IMR-90 (cell line): ENCODE results near the gene PLA2G4C. TPM values are rescaled to one million over a fixed set of nuclear protein-coding genes. Genes with fewer than 3 reads are reported as not detected.

Experiments
- ATAC-seq: fragments of 200-7000 bp; cut with Tn5 transposase; 2 replicates; pipeline ENCODE4 v1.9.1; 2020; ENCODE audit warnings: low read depth, mild to moderate bottlenecking, moderate library complexity
- BruUV-seq: library from RNA; stranded (reverse); fragments of 400-500 nt; replicated peaks from 2 replicates; lab custom pipeline; 2021; lab: Mats Ljungman, UMichigan
- CTCF ChIA-PET: fragments of 300-600 bp; formaldehyde crosslinking; extraction: SDS; loops from one replicate; lab custom pipeline; 2021; ENCODE audit warnings: antibody characterized with exemption; lab: Yijun Ruan, JAX
- POLR2A ChIA-PET: fragments of 300-600 bp; sonication (Branson Sonifier 250); formaldehyde crosslinking; loops from one replicate; lab custom pipeline; 2022; ENCODE audit warnings: antibody characterized with exemption; ENCODE audit not compliant: unreplicated experiment; lab: Charles Lee
- DNase-seq: peaks from one replicate; pipeline ENCODE4 v3.0.0; 2013
- H2AFZ ChIP-seq: replicated peaks from 2 replicates; pipeline ENCODE3; 2013; ENCODE audit warnings: low read length, mild to moderate bottlenecking; ENCODE audit not compliant: poor library complexity
- H2AK5ac ChIP-seq: 2 replicates; pipeline ENCODE4 v1.6.1; 2013; ENCODE audit warnings: low read depth, low read length, inconsistent platforms
- H2AK9ac ChIP-seq: replicated peaks from 2 replicates; pipeline ENCODE3; 2013; ENCODE audit warnings: mild to moderate bottlenecking, low read depth, low read length, moderate library complexity; ENCODE audit not compliant: poor library complexity
- H2BK120ac ChIP-seq: 2 replicates; pipeline ENCODE4 v1.6.1; 2013; ENCODE audit warnings: low read depth, low read length, inconsistent platforms
- H2BK15ac ChIP-seq: 3 replicates; pipeline ENCODE4 v1.6.1; 2013; ENCODE audit warnings: low read depth, low read length, inconsistent platforms
- H2BK20ac ChIP-seq: 2 replicates; pipeline ENCODE4 v1.6.1; 2013; ENCODE audit warnings: low read depth, mild to moderate bottlenecking, inconsistent platforms, low read length, moderate library complexity
- H2BK5ac ChIP-seq: 2 replicates; pipeline ENCODE4 v1.6.1; 2013; ENCODE audit warnings: mild to moderate bottlenecking, low read depth, low read length, inconsistent platforms; ENCODE audit not compliant: poor library complexity, severe bottlenecking
- H3K14ac ChIP-seq: replicated peaks from 2 replicates; pipeline ENCODE4 v1.6.1; 2013; ENCODE audit warnings: low read depth, low read length, inconsistent platforms
- H3K18ac ChIP-seq: 2 replicates; pipeline ENCODE4 v1.6.1; 2013; ENCODE audit warnings: low read depth, low read length, control low read depth
- H3K23ac ChIP-seq: 2 replicates; pipeline ENCODE4 v1.6.1; 2013; ENCODE audit warnings: low read depth, low read length, inconsistent platforms
- H3K27ac ChIP-seq: 2 replicates; pipeline ENCODE4 v1.5.1; 2013; ENCODE audit warnings: mild to moderate bottlenecking, control low read depth, low read length; ENCODE audit not compliant: insufficient read depth
- H3K27me3 ChIP-seq: 2 replicates; pipeline ENCODE4 v1.6.1; 2013; ENCODE audit warnings: low read length; ENCODE audit not compliant: control insufficient read depth, insufficient read depth
- H3K36me3 ChIP-seq: 2 replicates; pipeline ENCODE4 v1.6.1; 2013; ENCODE audit warnings: low read length, mixed read lengths; ENCODE audit not compliant: control insufficient read depth, insufficient read depth
- H3K4ac ChIP-seq: 2 replicates; pipeline ENCODE4 v1.6.1; 2013; ENCODE audit warnings: low read depth, low read length, inconsistent platforms
- H3K4me1 ChIP-seq: 2 replicates; pipeline ENCODE4 v1.6.1; 2013; ENCODE audit warnings: low read length, mixed read lengths; ENCODE audit not compliant: control insufficient read depth, insufficient read depth
- H3K4me2 ChIP-seq: 2 replicates; pipeline ENCODE4 v1.6.1; 2013; ENCODE audit warnings: low read depth, mild to moderate bottlenecking, control low read depth, low read length, moderate library complexity
- H3K4me3 ChIP-seq: 2 replicates; pipeline ENCODE4 v1.5.1; 2013; ENCODE audit warnings: low read depth, mild to moderate bottlenecking, control low read depth, low read length, moderate library complexity; ENCODE audit not compliant: insufficient read depth
- H3K56ac ChIP-seq: 2 replicates; pipeline ENCODE4 v1.6.1; 2013; ENCODE audit warnings: low read length, inconsistent platforms; ENCODE audit not compliant: insufficient read depth; ENCODE audit errors: extremely low read depth
- H3K79me1 ChIP-seq, 2 experiments: 2 replicates each; pipeline ENCODE4 v1.6.1; 2013; ENCODE audit warnings: low read length in 2 of 2, inconsistent platforms in 1 of 2, low read depth in 1 of 2
- H3K9ac ChIP-seq: 2 replicates; pipeline ENCODE4 v1.6.1; 2013; ENCODE audit warnings: low read depth, low read length, control low read depth
- H3K9me1 ChIP-seq: 2 replicates; pipeline ENCODE4 v1.6.1; 2013; ENCODE audit warnings: low read length, inconsistent platforms; ENCODE audit not compliant: insufficient read depth
- H3K9me3 ChIP-seq: 2 replicates; pipeline ENCODE4 v1.6.1; 2013; ENCODE audit warnings: low read length; ENCODE audit not compliant: control insufficient read depth, insufficient read depth
- H4K20me1 ChIP-seq: 2 replicates; pipeline ENCODE4 v1.6.1; 2013; ENCODE audit warnings: low read length, inconsistent platforms; ENCODE audit not compliant: insufficient read depth
- H4K5ac ChIP-seq: 2 replicates; pipeline ENCODE4 v1.6.1; 2013; ENCODE audit warnings: mild to moderate bottlenecking, low read depth, low read length, control low read depth
- H4K8ac ChIP-seq, 2 experiments: 2 replicates each; pipeline ENCODE4 v1.6.1; 2013; ENCODE audit warnings: low read depth in 2 of 2, low read length in 2 of 2, control low read depth in 1 of 2, inconsistent platforms in 1 of 2
- H4K91ac ChIP-seq: 2 replicates; pipeline ENCODE4 v1.6.1; 2013; ENCODE audit warnings: low read depth, low read length, inconsistent platforms; ENCODE audit not compliant: insufficient read depth
- BHLHE40 ChIP-seq: fragments of 150-350 bp; IDR thresholded peaks from 2 replicates; pipeline ENCODE4 v1.6.1; 2016; ENCODE audit warnings: mild to moderate bottlenecking, low read depth, low read length
- CEBPB ChIP-seq: IDR thresholded peaks from 2 replicates; pipeline ENCODE4 v1.6.1; 2012; ENCODE audit warnings: low read depth, low read length, improper control_type of control experiment
- CHD1 ChIP-seq: IDR thresholded peaks from 2 replicates; pipeline ENCODE4 v1.6.1; 2012; ENCODE audit warnings: low read depth, low read length, improper control_type of control experiment
- CTCF ChIP-seq: conservative IDR thresholded peaks from 2 replicates; pipeline ENCODE4 v1.5.1; 2012; ENCODE audit warnings: mild to moderate bottlenecking, low read depth, low read length, improper control_type of control experiment
- ELK1 ChIP-seq: fragments of 150-350 bp; IDR thresholded peaks from 2 replicates; pipeline ENCODE4 v1.6.1; 2016; ENCODE audit warnings: low read depth, mild to moderate bottlenecking, low read length, moderate library complexity, borderline replicate concordance
- FOS ChIP-seq: fragments of 150-350 bp; IDR thresholded peaks from 2 replicates; pipeline ENCODE4 v1.6.1; 2016; ENCODE audit warnings: low read depth, low read length
- MAZ ChIP-seq: IDR thresholded peaks from 2 replicates; pipeline ENCODE4 v1.6.1; 2012; ENCODE audit warnings: low read depth, mild to moderate bottlenecking, low read length, improper control_type of control experiment, moderate library complexity, borderline replicate concordance
- MXI1 ChIP-seq: IDR thresholded peaks from 2 replicates; pipeline ENCODE4 v1.6.1; 2012; ENCODE audit warnings: low read depth, mild to moderate bottlenecking, low read length, moderate library complexity, borderline replicate concordance
- NFE2L2 ChIP-seq: fragments of 150-350 bp; IDR thresholded peaks from 2 replicates; pipeline ENCODE4 v1.6.1; 2016; ENCODE audit warnings: low read depth, mild to moderate bottlenecking, low read length
- POLR2A ChIP-seq: IDR thresholded peaks from 2 replicates; pipeline ENCODE4 v1.6.1; 2012; ENCODE audit warnings: mild to moderate bottlenecking, low read depth, low read length
- RAD21 ChIP-seq: IDR thresholded peaks from 2 replicates; pipeline ENCODE4 v1.6.1; 2012; ENCODE audit warnings: low read length, improper control_type of control experiment
- RFX5 ChIP-seq: IDR thresholded peaks from 2 replicates; pipeline ENCODE4 v1.8.0; 2012; ENCODE audit warnings: low read depth, mild to moderate bottlenecking, low read length, moderate library complexity
- USF2 ChIP-seq: fragments of 150-350 bp; IDR thresholded peaks from 2 replicates; pipeline ENCODE4 v1.6.1; 2017; ENCODE audit warnings: mild to moderate bottlenecking, antibody characterized with exemption, low read length, low read depth
- WGBS, 2 experiments: methylation state at CpG; one replicate each; pipeline versions ENCODE4 v1.1.5 to v1.1.7; 2013; ENCODE audit warnings: missing lambda C conversion rate in 2 of 2; ENCODE audit not compliant: insufficient read length in 1 of 2; ENCODE audit errors: extremely low coverage in 2 of 2; 5-methylcytosine and 5-hydroxymethylcytosine counted together
- dilution Hi-C: fragments of 300-500 bp; cut with HindIII; formaldehyde crosslinking; loops from one replicate; pipeline ENCODE4 v1.14.3; 2018; ENCODE audit warnings: low sequenced_read_pairs; ENCODE audit not compliant: unreplicated experiment
- in situ Hi-C: fragments of 300-500 bp; cut with MboI; formaldehyde crosslinking; loops from 3 replicates; pipeline ENCODE4 v1.14.3; 2019; ENCODE audit warnings: low sequenced_read_pairs, inconsistent platforms, mixed read lengths
- intact Hi-C: fragments of 100-400 bp; cut with micrococcal nuclease; formaldehyde crosslinking; loops from 2 replicates; pipeline ENCODE4 v1.10.0; 2022
- polyA plus RNA-seq, 3 experiments: library from polyadenylated mRNA; depleted of rRNA; stranded (reverse); fragments of >200 nt; gene quantifications; 2 replicates each; pipeline ENCODE4 v1.2.3, GENCODE V29; 2012; ENCODE audit warnings: low replicate concordance in 1 of 3
- total RNA-seq: library from RNA; depleted of rRNA; stranded (reverse); fragments of >200 nt; gene quantifications from 2 replicates; pipeline ENCODE4 v1.2.3, GENCODE V29; 2012

Gene PLA2G4C
- total and polyA plus RNA-seq, 2 of the 4 experiments (the other 2 are of a cell fraction) = 4.3 to 5.7 TPM

GRCh38 chr19:48081106-48081505 is 29.5 kb downstream of the PLA2G4C start:
- BruUV-seq = no TSS peak
- intact Hi-C loops = no loop called here
- WGBS, 2 experiments = 80% methylated on average over 2 of the region's 5 CpGs; no CpG with 5 or more reads in 1 of the 2 experiments
- H3K9me1 ChIP-seq = no peaks in the 10 kb centered on the region
- H3K4me3 ChIP-seq = no peak overlapping the region
- H2BK5ac ChIP-seq = no peak overlapping the region
- H3K4ac ChIP-seq = no peak overlapping the region
- H4K91ac ChIP-seq = no peak overlapping the region
- ATAC-seq (no peak), DNase-seq (peak; percentile 31)
- H4K20me1 ChIP-seq = no peaks in the 10 kb centered on the region
- H2BK20ac ChIP-seq = no peak overlapping the region
- no peak overlapping the region for H3K4me2 ChIP-seq
- H3K27ac ChIP-seq = no peak overlapping the region
- H3K9ac ChIP-seq = no peak overlapping the region
- ChIA-PET POLR2A (no interaction called here), CTCF (no interaction called here)
- no peak overlapping the region for H3K56ac ChIP-seq
- H3K79me1 ChIP-seq = no peaks in the 10 kb centered on the region
- H3K36me3 ChIP-seq = no peaks in the 10 kb centered on the region
- no peak overlapping the region for H2AK5ac ChIP-seq
- no peak overlapping the region for H3K18ac ChIP-seq
- no peak overlapping the region for H4K8ac ChIP-seq
- H2BK15ac ChIP-seq = no peak overlapping the region
- no peak overlapping the region for H4K5ac ChIP-seq
- TF ChIP-seq BHLHE40 (no peak), USF2 (no peak), FOS (no peak), MAZ (no peak), CHD1 (no peak), NFE2L2 (no peak), RAD21 (no peak), CTCF (no peak), CEBPB (no peak), RFX5 (no peak), ELK1 (no peak), POLR2A (no peak), MXI1 (no peak)
- H2AFZ ChIP-seq = no peak overlapping the region
- H3K4me1 ChIP-seq = no peaks in the 10 kb centered on the region
- dilution Hi-C loops = no loop called here
- no peak overlapping the region for H2BK120ac ChIP-seq
- H2AK9ac ChIP-seq = no peak overlapping the region
- H3K14ac ChIP-seq = no peak overlapping the region
- H3K9me3 ChIP-seq = no peaks in the 10 kb centered on the region; the same call in 1 of the 2 replicates
- H3K23ac ChIP-seq = no peak overlapping the region
- in situ Hi-C loops = no loop called here
- no peaks in the 10 kb centered on the region for H3K27me3 ChIP-seq
